Stimulated activated CD4-positive, alpha-beta T cell treated with anti-CD3 and anti-CD28 coated beads, Interleukin-12 subunit alpha, Interleukin-12 subunit beta, amount 100 ng/mL, for 4 hours (primary cell): ENCODE results near the gene SLC44A3.

Experiments used
- DNase-seq: peaks from one replicate; pipeline ENCODE4 v3.0.0-alpha.2; 2020

The SLC44A3 gene

GRCh38 chr1:94819945-94820746, at the start of gene SLC44A3:
TSS of gene SLC44A3 (plus strand) at chr1:94820357. CDS start at chr1:94820452, 95 bp downstream.
- DNase-seq: no peak

- DNase-seq: no peak
Observed at GRCh38 chr1:94772230-94772641, 47.9 kb upstream of the SLC44A3 start.

GRCh38 chr1:94772845-94773244, 47.3 kb upstream of the SLC44A3 start:
- DNase-seq: no peak

- no peak for DNase-seq
Observed at GRCh38 chr1:94773296-94773809, 46.8 kb upstream of the SLC44A3 start.

GRCh38 chr1:94773931-94774422, 46.2 kb upstream of the SLC44A3 start:
- no peak for DNase-seq

GRCh38 chr1:94776474-94776873, 43.7 kb upstream of the SLC44A3 start:
- DNase-seq: no peak

- no peak for DNase-seq
Observed at GRCh38 chr1:94777281-94777680, 42.9 kb upstream of the SLC44A3 start.

- DNase-seq: no peak
Observed at GRCh38 chr1:94778808-94779207, 41.3 kb upstream of the SLC44A3 start.

GRCh38 chr1:94783342-94784189, 36.6 kb upstream of the SLC44A3 start:
- DNase-seq: no peak

- no peak for DNase-seq
Observed at GRCh38 chr1:94784190-94784515, 36.0 kb upstream of the SLC44A3 start.

- DNase-seq: no peak
Observed at GRCh38 chr1:94787691-94788090, 32.5 kb upstream of the SLC44A3 start.

GRCh38 chr1:94790246-94790645, 29.9 kb upstream of the SLC44A3 start:
- no peak for DNase-seq

- DNase-seq: no peak
Observed at GRCh38 chr1:94790670-94791069, 29.5 kb upstream of the SLC44A3 start.

- no peak for DNase-seq
Observed at GRCh38 chr1:94792473-94793295, 27.5 kb upstream of the SLC44A3 start.

- DNase-seq: no peak
Observed at GRCh38 chr1:94793296-94793656, 26.9 kb upstream of the SLC44A3 start.

GRCh38 chr1:94795434-94795833, 24.7 kb upstream of the SLC44A3 start:
- DNase-seq: no peak

GRCh38 chr1:94796266-94796665, 23.9 kb upstream of the SLC44A3 start:
- no peak for DNase-seq

GRCh38 chr1:94797291-94797690, 22.9 kb upstream of the SLC44A3 start:
- no peak for DNase-seq

- DNase-seq: no peak
Observed at GRCh38 chr1:94798054-94798453, 22.1 kb upstream of the SLC44A3 start.

GRCh38 chr1:94798462-94798861, 21.7 kb upstream of the SLC44A3 start:
- DNase-seq: no peak

GRCh38 chr1:94799206-94799605, 21.0 kb upstream of the SLC44A3 start:
- no peak for DNase-seq

- no peak for DNase-seq
Observed at GRCh38 chr1:94801919-94802546, 18.1 kb upstream of the SLC44A3 start.
